Measurements from ENCODE around the gene RNASE9.
"Not testable (repeated sequence)": the region's sequence is repeated elsewhere in the genome, so short reads cannot be mapped to it uniquely, and the experiment has no call there.

RNASE9 gene

DNA sequence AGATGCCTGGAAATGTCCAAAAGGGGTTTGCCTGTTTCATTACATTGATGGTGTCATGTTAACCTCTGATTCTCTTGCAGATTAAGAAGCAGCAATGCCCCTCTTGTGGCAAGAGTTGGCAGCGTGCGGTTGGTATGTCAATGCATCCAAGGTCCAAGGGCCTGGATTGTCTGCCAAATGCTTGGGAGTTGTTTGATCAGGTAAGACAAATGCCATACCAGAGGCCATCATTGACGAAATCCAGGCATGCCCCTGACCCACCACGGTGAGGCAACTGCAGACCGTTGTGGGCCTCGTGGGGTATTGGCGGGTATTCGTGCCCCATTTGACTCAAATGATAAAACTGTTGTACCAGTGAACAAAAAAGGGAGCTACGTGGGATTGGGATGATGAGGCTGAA is 41.7 kb upstream of the RNASE9 start:
- H3K9ac ChIP-seq = no peak overlapping the region
- no peak overlapping the region for H3K27ac ChIP-seq
- no peaks in the 10 kb centered on the region for H4K20me1 ChIP-seq
- TF ChIP-seq Cebpa-rat (IDR thresholded peaks at IDR 0.05) = no peak
- H3K4me3 ChIP-seq = no peak overlapping the region
- no peaks in the 10 kb centered on the region for H3K4me1 ChIP-seq
- H3K9me3 ChIP-seq = no peaks in the 10 kb centered on the region
- H3K27me3 ChIP-seq = no peaks in the 10 kb centered on the region
- no peaks in the 10 kb centered on the region for H3K36me3 ChIP-seq
- H3K4me2 ChIP-seq = no peak overlapping the region

DNA sequence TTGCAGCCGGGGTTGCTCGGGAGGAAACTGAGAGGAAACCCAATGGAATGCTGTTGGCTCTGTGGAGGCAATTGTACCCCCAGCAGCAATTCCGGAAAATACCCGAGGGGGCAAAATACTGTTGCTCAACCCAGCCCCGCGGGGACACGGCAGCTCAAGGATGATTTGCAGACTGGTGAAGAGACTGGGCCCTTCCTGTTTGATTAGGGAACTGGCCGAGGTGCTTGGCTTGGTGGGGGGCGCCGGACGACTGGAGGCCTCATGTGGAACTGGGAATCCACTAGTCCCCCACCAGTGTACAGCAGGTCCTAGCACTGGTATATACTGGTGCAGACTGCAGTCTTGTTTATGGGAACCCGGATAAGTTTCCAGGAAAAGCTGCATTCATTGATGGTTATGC is 40.7 kb upstream of the RNASE9 start:
- no peak overlapping the region for H3K4me3 ChIP-seq
- no peak overlapping the region for H3K27ac ChIP-seq
- TF ChIP-seq Cebpa-rat (IDR thresholded peaks at IDR 0.05) = no peak
- no peaks in the 10 kb centered on the region for H4K20me1 ChIP-seq
- no peak overlapping the region for H3K4me2 ChIP-seq
- no peaks in the 10 kb centered on the region for H3K27me3 ChIP-seq
- no peaks in the 10 kb centered on the region for H3K36me3 ChIP-seq
- no peak overlapping the region for H3K9ac ChIP-seq
- no peaks in the 10 kb centered on the region for H3K4me1 ChIP-seq
- H3K9me3 ChIP-seq = no peaks in the 10 kb centered on the region

GRCh38 chr14:20597108-20597507 is 36.3 kb upstream of the RNASE9 start:
- Histone ChIP-seq H3K9me3 (no peaks in the 10 kb centered on the region), H3K27ac (no peak overlapping the region), H3K9ac (no peak overlapping the region), H4K20me1 (no peaks in the 10 kb centered on the region), H3K4me1 (peaks cover 7% of the 10 kb centered on the region; the same call in 1 of the 2 replicates), H3K4me3 (no peak overlapping the region), H3K27me3 (no peaks in the 10 kb centered on the region), H3K36me3 (no peaks in the 10 kb centered on the region), H3K4me2 (no peak overlapping the region)
- no peak for TF ChIP-seq Cebpa-rat (IDR thresholded peaks at IDR 0.05)

DNA sequence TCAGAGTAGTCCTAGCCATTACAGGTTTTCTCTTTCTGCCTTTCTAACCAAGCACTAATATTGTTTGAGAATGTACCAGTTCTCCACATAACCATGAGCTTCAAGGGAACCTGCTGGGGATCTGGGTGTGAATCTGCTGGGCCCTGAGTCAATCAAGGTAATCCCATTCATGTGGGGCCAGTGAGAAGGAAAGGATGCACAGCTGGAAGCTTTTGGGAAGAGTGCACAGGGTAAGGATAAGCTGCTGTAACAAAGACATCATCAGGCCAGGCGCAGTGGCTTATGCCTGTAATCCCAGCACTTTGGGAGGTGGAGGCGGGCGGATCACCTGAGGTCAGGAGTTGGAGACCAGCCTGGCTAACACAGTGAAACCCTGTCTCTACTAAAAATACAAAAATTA is 34.9 kb upstream of the RNASE9 start:
- H3K36me3 ChIP-seq, H3K27me3 ChIP-seq: not testable (repeated sequence)

GRCh38 chr14:20592574-20592973 is 31.7 kb upstream of the RNASE9 start:
- Histone ChIP-seq H3K27me3 (no peaks in the 10 kb centered on the region), H4K20me1 (no peaks in the 10 kb centered on the region), H3K4me1 (peaks cover 7% of the 10 kb centered on the region; the same call in 1 of the 2 replicates), H3K9me3 (no peaks in the 10 kb centered on the region), H3K36me3 (no peaks in the 10 kb centered on the region), H3K4me3 (no peak overlapping the region), H3K4me2 (no peak overlapping the region), H3K27ac (no peak overlapping the region), H3K9ac (no peak overlapping the region)
- no peak for TF ChIP-seq Cebpa-rat (IDR thresholded peaks at IDR 0.05)

More for the DNA sequence above, 34.9 kb upstream of the RNASE9 start:
- not testable (repeated sequence) for H3K4me3 ChIP-seq, H3K4me2 ChIP-seq, H3K9ac ChIP-seq, H3K27ac ChIP-seq, H4K20me1 ChIP-seq, H3K9me3 ChIP-seq, H3K4me1 ChIP-seq

DNA sequence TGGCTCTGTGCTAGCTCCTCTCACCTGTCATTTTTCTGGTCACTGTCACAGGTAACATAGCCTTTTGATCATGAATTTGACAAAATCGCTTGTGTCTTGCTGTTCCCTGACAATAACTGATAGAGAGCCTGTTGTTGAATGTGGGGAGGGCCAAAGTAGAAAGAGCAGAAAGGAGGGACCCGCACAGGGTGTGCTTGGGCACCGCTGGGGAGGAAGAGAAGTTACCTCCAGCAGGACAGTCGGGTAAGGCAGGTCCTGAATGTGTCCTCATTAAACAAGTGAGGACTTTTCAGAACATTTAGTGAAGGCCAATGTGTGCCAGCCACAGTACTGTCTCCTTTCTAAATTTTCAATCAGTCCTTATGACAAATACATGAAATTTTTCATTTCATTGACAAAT is 30.4 kb upstream of the RNASE9 start, which contains the start of gene RNASE12:
RNASE12 (minus strand) TSS at position 142 of the 400 bp plus-strand sequence. CDS start 653 bp downstream, outside the sequence.
- H4K20me1 ChIP-seq = no peaks in the 10 kb centered on the region
- no peaks in the 10 kb centered on the region for H3K27me3 ChIP-seq
- no peak within 1 kb of the TSS for H3K27ac ChIP-seq
- H3K4me1 ChIP-seq = peaks cover 7% of the 10 kb centered on the region; the same call in 1 of the 2 replicates
- H3K36me3 ChIP-seq = no peaks in the 10 kb centered on the region
- no peaks in the 10 kb centered on the region for H3K9me3 ChIP-seq
- H3K9ac ChIP-seq = no peak within 1 kb of the TSS
- H3K4me2 ChIP-seq = no peak within 1 kb of the TSS
- TF ChIP-seq Cebpa-rat (IDR thresholded peaks at IDR 0.05) = no peak
- H3K4me3 ChIP-seq = no peak within 1 kb of the TSS

DNA sequence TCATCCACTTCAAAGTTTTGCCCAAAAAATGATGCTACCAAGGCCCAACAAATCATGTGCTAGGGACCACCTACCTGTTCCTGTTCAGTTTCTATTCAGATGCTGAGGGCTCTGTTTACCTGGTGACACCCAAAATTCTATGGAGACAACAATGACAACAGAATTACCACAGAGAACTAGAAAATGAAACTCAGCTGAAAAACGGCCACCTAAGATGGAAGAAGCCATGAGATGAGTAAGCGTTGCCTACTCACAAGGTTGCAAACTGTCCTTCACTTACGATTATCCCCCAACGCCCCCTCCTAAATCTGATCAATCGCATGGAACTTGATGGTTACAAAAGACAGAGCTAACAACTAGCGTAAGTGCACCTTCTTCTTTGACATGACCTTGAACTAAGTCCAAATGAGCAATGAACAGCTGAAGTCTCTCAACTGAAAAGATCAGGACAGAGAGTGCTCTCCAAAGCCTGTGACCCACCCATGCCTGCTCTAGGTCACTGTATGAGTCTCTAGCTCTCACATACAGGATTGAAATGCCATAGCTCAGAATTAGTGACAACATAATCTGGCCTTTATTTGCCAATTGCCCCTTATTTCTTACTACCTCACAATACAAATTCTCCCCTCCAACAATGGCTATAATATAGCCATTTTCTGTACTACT is 26.8 kb upstream of the RNASE9 start, which contains the start of gene RNASE11:
RNASE11 (minus strand) TSS at position 513 of the 666 bp plus-strand sequence.
- Histone ChIP-seq H3K27me3 (no peaks in the 10 kb centered on the region), H3K36me3 (no peaks in the 10 kb centered on the region)

DNA sequence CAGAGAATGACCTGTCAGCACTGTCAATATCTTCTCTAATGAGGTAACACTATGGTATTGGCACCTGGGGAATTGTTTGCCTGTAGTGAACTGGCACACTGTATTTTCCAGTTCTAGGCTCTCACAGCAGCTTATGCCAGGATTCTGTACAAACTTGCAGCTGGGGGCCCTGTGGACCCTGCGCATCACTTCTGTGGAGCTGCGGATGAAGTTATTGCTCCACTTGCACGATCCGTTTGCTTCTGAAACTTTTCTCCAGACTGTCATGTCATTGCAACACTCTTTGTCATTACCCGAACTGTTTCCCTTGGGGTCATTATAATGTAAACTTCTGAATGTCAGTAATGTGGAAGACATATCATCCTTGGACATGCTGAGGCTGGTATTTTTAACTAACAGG is 23.1 kb upstream of the RNASE9 start:
- no peaks in the 10 kb centered on the region for H3K4me1 ChIP-seq
- H3K27me3 ChIP-seq = no peaks in the 10 kb centered on the region
- no peaks in the 10 kb centered on the region for H4K20me1 ChIP-seq
- no peak overlapping the region for H3K27ac ChIP-seq
- H3K4me3 ChIP-seq = no peak overlapping the region
- H3K4me2 ChIP-seq = no peak overlapping the region
- no peaks in the 10 kb centered on the region for H3K9me3 ChIP-seq
- no peak overlapping the region for H3K9ac ChIP-seq
- TF ChIP-seq Cebpa-rat (IDR thresholded peaks at IDR 0.05) = no peak
- no peaks in the 10 kb centered on the region for H3K36me3 ChIP-seq

More for the DNA sequence above, 26.8 kb upstream of the RNASE9 start, which contains the start of gene RNASE11:
- peaks cover 3% of the 10 kb centered on the region; the same call in 1 of the 2 replicates for H3K4me1 ChIP-seq
- H3K9me3 ChIP-seq = no peaks in the 10 kb centered on the region
- H4K20me1 ChIP-seq = no peaks in the 10 kb centered on the region
- H3K9ac ChIP-seq = no peak within 1 kb of the TSS
- H3K4me3 ChIP-seq = no peak within 1 kb of the TSS
- TF ChIP-seq Cebpa-rat (IDR thresholded peaks at IDR 0.05) = no peak
- no peak within 1 kb of the TSS for H3K27ac ChIP-seq
- no peak within 1 kb of the TSS for H3K4me2 ChIP-seq

DNA sequence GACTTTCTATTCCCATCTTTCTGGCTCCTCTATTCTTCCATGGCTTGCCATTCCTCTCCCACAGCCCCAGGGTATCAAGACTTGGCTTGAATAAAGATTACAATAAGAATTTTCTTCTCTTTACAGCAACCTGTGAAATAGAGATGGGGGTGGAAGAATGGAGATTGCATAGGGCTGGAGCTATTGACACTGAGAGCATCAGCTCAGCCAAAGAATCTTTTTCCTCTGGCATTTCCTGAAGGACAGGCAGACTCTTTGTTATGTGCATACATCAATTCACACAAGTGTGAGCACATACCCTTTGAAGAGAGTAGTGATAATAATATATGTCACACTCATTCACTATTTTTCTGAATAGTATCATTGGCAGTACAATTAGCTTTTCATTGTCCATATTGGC is 22.3 kb upstream of the RNASE9 start:
- Histone ChIP-seq H3K9me3 (no peaks in the 10 kb centered on the region), H3K27ac (no peak overlapping the region), H4K20me1 (no peaks in the 10 kb centered on the region), H3K27me3 (no peaks in the 10 kb centered on the region), H3K4me3 (no peak overlapping the region), H3K4me2 (no peak overlapping the region), H3K4me1 (no peaks in the 10 kb centered on the region), H3K36me3 (no peaks in the 10 kb centered on the region), H3K9ac (no peak overlapping the region)
- no peak for TF ChIP-seq Cebpa-rat (IDR thresholded peaks at IDR 0.05)

DNA sequence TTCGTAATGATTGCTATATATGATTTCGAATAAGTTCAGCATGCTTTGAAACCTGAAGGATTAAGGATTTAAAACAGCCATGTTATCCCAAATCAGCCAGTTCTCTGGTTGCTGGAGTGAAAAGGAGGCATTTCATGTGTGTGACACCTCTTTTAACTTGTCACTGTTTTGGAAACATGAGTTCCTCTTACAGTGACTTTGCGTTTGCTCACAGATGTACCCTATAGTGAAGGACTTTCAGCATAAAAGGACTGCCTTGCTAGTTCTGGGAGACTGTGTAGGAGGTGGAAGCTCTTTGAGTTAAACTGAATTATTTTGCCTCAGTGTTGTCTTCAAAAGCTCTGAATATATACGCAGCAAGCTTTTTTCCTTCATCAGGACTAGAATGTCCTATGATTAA is 19.4 kb upstream of the RNASE9 start:
- Histone ChIP-seq H3K9ac (no peak overlapping the region), H3K4me1 (no peaks in the 10 kb centered on the region), H3K4me3 (no peak overlapping the region), H3K9me3 (no peaks in the 10 kb centered on the region), H4K20me1 (no peaks in the 10 kb centered on the region), H3K36me3 (no peaks in the 10 kb centered on the region), H3K27ac (no peak overlapping the region), H3K4me2 (no peak overlapping the region), H3K27me3 (no peaks in the 10 kb centered on the region)
- TF ChIP-seq Cebpa-rat (IDR thresholded peaks at IDR 0.05) = no peak
